Testis (tissue), 2 donors: Measurements from ENCODE around the gene ITPKC.

ENCODE experiments used
- POLR2A ChIP-seq: fragments of 450-650 bp; IDR thresholded peaks from one replicate; pipeline ENCODE4 v1.6.1; 2017; ENCODE audit warnings: antibody characterized with exemption, mild to moderate bottlenecking, moderate library complexity
- TF ChIP-seq, protein P1 (sequence below), 3 experiments: fragments of 450-650 bp in 2 of 3; fragments of 200-600 bp in 1 of 3; sonication (generic) in 1 of 3; IDR thresholded peaks; one replicate each; pipeline ENCODE4 v1.5.1; 2016 to 2019; ENCODE audit warnings: antibody characterized with exemption in 3 of 3, mild to moderate bottlenecking in 2 of 3, moderate library complexity in 1 of 3

DNA sequence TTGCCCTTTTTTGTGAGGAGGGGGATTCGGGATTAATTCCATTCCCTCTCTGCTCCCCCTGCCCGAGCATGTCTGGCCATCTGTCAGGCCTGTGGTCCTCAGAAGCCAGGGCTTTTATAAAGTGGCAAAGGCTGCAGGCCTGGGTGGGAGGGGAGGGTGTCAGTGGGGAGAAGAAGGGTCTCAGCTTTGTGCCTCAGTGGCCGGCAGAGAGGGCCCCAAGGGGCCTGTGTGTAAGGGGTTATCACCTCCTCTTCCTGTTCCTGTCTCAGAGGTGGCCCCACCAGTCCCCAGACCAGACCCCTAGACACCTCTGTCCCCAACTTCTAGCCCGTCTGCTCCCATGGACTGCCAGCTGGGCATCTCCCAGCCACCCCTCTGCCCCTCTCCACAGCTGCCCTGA is 23.0 kb upstream of the ITPKC start:
- TF ChIP-seq, protein P1, sequence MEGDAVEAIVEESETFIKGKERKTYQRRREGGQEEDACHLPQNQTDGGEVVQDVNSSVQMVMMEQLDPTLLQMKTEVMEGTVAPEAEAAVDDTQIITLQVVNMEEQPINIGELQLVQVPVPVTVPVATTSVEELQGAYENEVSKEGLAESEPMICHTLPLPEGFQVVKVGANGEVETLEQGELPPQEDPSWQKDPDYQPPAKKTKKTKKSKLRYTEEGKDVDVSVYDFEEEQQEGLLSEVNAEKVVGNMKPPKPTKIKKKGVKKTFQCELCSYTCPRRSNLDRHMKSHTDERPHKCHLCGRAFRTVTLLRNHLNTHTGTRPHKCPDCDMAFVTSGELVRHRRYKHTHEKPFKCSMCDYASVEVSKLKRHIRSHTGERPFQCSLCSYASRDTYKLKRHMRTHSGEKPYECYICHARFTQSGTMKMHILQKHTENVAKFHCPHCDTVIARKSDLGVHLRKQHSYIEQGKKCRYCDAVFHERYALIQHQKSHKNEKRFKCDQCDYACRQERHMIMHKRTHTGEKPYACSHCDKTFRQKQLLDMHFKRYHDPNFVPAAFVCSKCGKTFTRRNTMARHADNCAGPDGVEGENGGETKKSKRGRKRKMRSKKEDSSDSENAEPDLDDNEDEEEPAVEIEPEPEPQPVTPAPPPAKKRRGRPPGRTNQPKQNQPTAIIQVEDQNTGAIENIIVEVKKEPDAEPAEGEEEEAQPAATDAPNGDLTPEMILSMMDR (IDR thresholded peaks at IDR 0.05), result no peak
- no peak for TF ChIP-seq POLR2A
